ENCODE measurements around the gene CFAP69.
"Not testable (repeated sequence)": the region's sequence is repeated elsewhere in the genome, so short reads cannot be mapped to it uniquely, and the experiment has no call there.

CFAP69 gene

DNA sequence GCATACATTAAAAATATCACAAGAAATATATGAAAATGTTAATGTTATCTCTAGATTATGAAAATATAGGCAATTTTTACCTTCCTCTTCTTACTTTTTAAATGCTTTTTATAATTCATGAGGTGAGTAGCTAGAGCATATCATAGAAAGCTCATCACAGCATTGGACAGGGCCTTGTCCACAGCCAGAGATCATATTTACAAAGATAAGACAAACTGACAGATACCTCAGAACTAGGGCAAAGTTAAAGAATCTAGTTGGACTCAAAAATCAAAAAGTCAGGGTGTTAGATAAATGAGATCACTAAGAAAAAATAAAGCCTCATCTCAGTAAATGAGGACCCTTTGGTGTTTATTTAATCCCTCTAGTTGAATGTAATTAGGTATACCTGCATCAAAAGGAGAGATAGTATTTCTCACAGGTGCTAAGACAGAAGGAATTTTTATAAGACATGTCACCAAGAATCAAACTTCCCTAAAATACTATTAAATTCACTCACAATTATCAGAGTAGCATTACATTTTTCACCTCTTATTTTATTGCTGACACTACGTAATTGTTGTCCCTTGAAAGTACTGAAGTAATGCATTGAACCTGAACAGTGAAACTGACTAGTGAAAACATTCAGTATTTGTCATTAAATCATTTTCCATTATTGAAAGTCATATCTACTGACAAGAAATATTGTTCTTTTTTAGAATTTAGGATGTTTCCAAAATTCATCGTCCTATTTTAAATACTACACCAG lies 25.6 kb downstream of the CFAP69 start:
- no peak for DNase-seq (ENCODE audit: low read depth in 2 of 2)

DNA sequence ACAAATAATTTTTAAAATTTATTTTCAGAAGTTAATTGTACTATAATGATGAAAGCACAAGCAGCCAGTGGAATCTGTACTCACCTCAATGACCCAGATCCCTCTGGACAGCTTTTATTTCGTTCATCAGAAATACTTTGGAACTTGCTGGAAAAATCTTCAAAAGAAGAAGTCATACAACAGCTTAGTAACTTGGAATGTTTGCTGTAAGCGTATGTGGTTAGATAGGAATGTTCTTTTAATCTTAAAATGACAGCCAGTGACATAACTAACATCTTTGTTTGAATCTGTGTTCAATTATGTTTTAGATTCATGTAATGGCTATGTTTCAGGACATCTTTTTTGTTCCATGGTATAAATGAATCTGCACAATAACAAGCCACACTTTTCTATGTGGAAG lies 26.8 kb downstream of the CFAP69 start:
- no peak for DNase-seq (ENCODE audit: low read depth in 2 of 2)

DNA sequence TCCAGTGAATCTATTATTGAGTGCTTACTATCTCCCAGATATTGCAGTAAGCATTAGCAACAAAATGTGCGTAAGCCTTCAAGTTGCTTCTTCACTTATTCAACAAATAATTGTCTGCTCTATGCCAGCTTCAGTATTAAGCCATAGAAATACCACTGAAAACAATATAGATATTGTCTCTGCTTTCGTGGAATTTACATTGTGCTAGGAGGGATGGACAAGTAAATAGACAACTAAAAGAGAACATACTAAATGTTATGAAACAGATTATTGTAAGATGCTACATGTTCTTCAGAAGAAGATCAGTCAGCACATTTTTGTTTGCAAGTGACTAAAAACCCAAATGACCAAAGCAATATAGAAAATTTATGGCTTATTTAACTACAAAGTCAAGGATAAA lies 27.3 kb downstream of the CFAP69 start:
- no peak for DNase-seq (ENCODE audit: low read depth in 2 of 2)

DNA sequence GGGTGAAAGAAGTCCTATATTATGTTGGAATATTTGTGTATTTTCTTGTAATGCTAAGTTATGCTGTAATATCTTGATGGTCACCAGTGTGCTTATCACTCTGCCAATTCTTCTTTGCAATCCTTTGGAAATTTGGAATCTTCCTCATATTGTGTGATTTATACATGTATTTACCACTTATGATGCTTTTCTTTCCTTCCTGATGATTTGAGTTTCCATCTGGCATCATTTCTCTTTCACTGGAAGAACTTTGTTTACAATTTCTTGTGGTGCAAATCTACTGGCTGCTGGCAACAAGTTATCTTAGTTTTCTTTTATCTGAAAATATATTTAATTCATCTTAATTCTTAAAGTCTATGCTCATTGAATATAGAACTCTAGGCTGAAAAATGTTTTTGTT lies 29.2 kb downstream of the CFAP69 start:
- no peak for DNase-seq (ENCODE audit: low read depth in 2 of 2)

DNA sequence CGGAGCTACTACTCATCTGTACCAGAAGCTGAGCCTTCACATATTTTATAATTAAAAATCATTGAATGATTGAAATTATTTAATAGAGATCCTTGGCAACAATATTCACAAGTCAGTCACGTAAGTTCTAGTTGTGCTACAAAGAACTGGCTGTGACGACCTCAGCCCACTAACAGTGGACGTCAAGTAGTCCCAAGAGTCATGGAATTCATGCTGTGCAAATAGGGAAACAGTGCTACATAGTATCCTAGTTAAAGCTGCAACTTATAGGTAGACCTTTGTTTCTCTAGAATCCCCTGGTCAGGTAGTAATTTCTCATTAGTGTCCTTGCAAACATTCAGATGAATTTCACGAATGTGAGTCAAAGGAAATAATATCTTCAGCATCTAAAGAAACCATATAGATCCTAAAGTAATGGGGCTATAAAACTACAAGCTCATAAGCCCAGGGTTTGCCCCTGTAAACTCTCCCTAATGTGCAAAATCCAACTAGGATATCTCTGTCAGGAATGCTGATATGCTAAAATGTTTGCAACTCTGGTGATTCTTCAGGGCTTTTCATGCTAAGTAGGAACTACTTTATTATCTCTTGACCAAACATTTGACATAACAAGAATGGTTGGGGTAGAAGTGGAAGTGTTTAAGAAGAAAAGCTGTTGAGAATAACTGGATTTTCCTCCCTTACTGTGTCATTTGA lies 31.2 kb downstream of the CFAP69 start:
- DNase-seq (ENCODE audit: low read depth in 2 of 2): no peak

DNA sequence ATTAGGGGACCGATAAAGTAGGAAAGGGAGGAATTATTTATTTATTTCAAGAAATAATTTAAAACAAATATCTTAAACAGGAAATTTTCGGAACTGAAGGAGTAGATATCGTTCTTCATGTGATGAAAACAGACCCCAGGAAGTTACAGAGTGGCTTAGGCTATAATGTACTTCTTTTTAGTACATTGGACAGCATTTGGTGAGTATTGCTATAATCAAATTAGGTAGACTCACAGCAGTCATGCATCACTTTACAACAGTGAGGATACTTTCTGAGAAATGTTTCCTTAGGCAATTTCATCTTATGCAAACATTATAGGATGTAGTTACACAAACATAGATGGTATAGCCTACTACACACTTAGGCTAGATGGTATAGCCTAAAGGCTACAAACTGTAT lies 43.2 kb downstream of the CFAP69 start:
- DNase-seq (ENCODE audit: low read depth in 2 of 2): no peak

DNA sequence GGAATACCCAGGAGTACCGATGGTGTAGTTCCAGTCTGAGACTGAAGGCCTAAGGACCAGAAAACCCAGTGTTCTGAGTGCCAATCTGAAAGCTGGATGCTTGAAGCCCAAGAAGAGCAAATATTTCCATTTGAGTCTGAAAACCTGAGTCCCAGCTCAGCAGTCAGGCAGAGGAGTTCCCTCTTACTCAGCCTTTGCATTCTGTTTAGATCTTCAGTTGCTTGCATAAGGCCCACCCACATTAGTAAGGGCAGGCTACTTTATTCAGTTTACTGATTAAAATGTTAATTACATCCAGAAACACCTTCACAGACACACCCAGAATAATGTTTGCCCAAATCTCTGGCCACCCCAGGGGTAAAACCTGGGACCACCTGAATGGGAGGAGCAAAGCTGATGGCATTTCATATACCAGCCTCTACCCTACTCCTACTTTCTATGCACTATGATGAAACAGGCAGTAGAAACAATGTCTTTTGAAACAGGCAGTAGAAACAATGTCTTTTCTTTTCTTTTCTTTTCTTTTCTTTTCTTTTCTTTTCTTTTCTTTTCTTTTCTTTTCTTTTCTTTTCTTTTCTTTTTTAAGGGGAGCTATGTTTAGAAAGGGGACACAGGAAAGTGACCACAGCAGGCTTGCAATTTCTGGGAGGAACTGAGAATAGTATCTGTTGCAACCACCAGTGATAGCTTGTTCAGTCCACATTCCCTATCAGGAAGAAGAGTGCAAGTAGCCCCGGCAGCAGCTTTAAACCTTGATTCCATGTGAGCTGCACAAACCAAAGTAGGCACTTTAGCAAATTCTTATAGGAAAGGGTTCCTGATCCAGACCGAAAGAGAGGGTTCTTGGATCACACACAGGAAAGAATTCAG lies 45.5 kb downstream of the CFAP69 start:
- no peak for DNase-seq (ENCODE audit: low read depth in 2 of 2)

DNA sequence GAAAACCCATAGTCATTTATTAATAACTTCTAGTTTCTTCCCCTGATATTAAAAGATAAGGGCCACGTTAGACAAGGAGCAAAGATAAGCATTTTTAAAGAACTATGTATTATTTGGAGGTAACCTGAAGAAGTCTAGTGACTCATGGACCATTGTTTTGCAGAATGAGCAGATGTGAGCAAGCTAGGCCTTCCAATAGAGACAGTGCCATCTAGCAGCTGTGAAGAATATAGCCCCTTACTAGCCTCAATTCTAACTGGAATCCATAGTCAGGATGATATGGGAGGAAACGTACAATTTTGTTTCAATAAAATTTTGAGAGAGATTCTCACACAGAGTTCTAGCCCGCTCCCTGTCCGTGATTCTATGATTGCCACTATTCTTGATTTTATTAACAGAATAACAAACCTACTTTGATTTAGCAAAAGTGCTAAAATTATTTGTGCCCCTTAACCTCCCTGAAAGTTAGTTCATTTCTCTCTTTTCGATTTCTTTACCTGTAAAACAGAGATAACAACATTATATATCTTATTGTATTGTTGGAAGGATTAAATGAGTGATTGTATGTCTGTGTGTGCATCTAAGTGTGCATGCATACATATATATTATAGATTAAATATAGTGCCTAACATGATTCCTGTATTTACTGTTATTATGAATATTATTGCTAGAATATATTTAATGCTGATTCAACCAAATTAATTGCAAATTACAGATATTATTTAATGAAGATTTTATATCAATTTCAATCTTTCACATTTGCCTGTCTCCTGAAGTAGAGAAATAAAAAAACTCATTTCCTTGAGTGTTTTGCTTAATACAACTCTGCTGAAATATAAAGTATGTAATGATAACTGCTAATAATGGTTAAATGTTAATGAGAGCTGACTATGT lies 53.4 kb downstream of the CFAP69 start:
- no peak for DNase-seq (ENCODE audit: low read depth in 2 of 2)

DNA sequence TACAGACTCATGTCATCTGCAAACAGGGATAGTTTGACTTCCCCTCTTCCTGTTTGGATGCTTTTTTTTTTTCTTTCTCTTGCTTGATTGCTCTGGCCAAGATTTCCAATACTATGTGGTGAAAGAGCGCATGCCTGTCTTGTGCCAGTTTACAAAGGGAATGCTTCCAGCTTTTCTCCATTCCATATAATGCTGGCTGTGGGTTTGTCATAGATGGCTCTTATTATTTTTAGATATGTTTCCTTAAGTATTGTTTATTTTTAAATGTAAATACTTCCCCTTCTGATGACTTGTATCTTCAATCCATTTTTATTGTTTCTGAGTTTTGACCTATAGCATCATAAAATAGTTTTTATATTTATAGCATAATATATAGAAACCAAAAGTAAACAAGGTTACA lies 58.3 kb downstream of the CFAP69 start:
- DNase-seq (ENCODE audit: low read depth in 2 of 2): no peak

DNA sequence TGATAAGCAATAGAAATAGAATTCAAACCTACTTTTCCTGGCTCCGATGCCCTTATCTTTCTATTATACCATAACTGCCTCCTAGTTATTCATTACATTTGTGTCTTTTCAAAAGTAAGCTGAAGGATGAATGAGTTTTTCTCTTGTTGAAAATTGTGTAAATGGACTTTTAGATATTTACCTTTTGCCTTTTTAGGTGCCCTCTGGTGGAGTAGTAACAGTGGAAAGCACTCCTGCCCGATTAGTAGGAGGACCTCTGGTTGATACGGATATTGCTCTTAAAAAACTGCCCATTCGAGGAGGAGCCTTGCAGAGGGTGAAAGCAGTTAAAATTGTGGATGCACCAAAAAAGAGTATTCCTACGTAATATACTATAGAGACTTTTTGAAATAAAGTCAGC lies 64.9 kb downstream of the CFAP69 start:
- DNase-seq (ENCODE audit: low read depth in 2 of 2): no peak

DNA sequence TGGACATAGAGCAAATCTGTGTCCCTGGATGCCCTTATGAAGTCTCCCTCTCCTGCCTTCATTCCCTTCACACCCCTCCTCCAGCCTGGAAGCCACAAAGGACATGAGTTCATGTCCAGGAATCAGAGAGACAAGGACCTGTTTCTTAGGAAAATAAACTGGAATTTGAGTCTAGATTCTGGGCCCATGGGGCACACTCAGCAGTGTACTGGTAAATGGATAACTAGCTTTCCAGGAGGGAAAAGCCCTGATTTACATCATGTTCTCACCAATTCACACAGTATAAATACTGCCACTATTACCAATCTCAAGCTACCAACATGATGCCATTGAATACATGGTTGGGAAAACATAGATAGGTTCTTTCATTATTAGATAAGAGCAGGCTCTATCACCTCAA lies 66.2 kb downstream of the CFAP69 start:
- DNase-seq (ENCODE audit: low read depth in 2 of 2): no peak

DNA sequence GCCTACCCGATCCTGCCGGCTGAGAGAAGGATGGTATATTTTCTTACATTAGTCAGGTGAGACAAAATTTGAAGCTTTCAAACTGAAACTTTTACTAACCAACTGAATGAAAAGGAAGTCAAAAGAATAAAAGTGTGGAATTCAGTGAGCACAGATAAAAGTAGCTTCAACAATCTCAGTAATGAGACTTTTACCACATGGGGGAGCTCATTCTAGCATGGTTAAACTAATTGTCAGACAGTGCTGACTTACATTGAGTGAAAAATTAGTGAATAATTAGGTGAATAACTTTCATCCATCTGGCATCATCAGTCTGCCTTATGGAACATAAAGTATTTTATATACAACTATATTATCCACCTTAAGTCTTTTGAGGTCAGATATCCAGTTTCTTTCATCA lies 67.8 kb downstream of the CFAP69 start:
- DNase-seq (ENCODE audit: low read depth in 2 of 2): no peak

DNA sequence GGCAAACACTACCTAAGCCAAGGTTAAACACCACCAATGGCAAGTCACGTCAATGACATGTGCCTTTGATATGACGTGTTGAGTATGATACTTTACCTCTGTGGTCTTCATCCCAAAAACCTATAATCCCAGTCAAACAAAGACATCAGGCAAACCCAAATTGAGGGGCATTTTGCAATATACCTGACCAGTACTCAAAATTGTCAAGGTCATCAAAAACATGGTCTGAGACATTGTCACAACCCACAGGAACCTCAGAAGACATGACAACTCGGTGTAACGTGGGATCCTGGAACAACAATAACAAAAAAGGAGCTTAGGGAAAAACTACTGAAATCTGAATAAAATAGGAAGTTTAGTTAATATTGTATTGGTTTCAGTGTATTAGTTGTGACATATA lies 68.9 kb downstream of the CFAP69 start:
- DNase-seq (ENCODE audit: low read depth in 2 of 2): no peak

DNA sequence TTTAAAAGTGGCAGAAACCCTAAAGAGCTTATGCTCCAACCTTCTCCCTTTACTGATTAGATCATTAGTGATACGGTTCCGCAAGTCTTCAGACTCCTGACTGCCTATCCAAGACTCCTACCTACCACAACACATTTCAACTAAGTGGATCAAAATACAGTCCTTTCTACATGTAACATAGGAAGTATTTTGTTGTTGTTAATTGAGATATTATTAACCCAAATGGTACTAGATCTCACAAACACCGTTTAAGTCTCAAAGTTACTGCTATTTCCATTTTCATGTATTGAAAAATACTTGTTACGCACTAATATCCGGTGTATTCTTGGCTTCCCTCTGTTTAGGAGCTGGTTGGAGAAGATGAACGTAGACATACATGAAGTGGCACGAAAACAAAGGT lies 75.0 kb downstream of the CFAP69 start:
- no peak for DNase-seq (ENCODE audit: low read depth in 2 of 2)

DNA sequence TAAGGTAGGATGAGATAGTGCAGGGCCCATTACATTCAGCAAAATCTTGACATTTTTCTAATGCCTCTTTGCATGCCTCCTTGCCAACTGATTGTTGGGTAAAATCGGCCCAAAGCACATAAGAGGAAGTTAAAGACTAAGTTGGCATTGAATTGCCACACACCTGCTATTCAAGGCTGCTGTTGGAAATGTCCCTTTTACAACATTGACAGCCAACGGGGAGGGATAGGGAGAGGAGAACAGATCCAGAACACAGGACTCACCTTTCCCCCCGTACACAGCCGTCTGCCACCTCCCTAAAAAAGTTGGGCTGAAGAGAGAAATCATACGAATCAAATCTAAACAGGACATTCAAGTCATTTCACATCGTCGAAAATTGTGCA lies 75.4 kb downstream of the CFAP69 start:
- no peak for DNase-seq (ENCODE audit: low read depth in 2 of 2)

DNA sequence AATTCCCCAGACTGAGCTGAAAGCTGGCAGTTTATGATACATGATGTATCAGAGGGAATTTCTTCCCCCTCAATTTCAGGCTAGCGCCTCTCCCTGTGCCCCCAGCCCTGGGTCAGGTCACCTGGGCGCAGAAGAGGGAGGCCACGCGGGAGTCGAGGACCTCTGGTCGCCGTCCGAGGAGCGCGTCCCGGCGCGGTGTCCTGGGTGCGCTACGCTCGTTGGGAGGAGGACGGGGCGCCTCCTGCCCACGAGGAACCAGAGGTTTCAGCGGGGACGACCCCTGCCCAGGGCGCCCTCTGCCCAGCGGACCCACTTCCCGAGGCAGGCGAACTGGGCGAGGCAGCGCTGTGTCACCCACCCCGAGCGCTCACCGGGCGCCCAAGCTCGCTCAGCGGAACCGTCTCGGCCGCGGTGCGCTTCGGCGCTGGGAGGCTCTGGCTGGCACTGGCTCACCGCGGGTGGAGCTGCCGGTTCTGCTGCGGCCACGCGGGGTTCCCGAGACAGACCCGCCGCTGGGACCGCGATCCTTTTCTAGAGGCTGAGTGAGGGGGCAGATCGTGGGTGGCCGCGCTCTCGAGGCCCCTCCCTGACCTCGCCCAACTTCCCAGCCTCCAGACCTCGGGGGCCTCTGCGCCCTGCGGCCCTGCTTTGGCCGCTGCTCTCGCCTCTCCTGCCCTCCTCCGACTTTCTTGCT lies 76.0 kb downstream of the CFAP69 start, which contains the start of gene FAM237B:
Gene FAM237B (minus strand): TSS at position 504 of the 694 bp plus-strand sequence. CDS start 1,556 bp downstream, outside the sequence.
- no peak for DNase-seq (ENCODE audit: low read depth in 2 of 2)

DNA sequence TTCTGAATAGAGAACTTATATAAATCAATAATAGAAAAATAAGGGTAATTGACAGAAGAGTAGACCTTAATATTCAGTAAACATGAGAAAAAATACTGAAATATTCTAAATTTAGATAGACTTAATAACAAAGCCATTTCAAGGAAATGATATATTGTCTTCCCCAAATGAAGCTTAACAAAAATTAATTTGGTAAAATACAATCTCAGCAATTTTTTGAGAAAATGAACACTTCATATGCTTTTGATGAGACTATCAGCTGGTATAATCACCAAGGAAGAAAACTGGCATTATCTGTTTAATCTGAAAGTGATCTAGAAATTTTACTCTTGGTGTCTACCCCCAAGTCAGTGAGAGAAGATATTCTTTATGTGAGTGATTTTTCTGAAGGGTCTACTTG lies 77.9 kb downstream of the CFAP69 start:
- no peak for DNase-seq (ENCODE audit: low read depth in 2 of 2)

DNA sequence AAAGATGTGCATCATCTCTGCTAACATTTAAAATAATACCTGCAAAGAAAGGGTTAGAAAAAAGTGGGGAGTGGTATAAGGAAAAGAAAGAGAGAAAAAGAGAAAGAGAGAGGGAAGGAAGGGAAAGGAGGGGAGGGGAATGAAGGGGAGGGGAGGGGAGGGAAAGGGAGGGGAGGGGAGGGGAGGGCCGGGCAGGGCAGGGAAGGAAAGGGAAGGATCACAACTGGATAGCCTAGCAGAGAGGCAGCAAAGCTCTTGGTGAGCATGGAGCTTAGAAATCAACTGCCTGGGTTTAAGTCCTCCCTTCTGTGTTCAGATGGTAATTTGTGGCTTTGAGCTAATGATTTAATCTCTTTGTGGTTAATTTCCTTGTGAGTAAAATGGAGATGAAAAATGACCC lies 81.5 kb downstream of the CFAP69 start:
- no peak for DNase-seq (ENCODE audit: low read depth in 2 of 2)

DNA sequence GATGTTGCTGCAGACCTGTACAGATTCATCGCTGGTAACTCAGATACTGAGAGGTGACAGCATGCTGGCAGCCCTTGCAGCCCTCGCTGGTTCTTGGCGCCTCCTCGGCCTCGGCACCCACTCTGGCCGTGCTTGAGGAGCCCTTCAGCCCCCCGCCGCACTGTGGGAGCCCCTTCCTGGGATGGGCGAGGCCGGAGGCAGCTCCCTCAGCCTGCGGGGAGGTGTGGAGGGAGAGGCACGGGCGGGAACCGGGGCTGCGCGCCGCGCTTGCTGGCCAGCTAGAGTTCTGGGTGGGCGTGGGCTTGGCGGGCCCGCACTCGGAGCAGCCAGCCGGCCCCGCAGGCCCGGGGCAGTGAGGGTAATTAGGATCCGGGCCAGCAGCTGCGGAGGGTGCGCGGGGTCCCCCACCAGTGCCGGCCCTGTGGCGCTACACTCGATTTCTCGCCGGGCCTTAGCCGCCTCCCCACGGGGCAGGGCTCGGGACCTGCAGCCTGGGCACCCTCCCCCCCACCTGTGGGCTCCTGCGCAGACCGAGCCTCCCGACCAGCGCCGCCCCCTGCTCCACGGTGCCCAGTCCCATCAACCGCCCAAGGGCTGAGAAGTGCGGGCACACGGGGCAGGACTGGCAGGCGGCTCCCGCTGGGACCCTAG lies 89.3 kb downstream of the CFAP69 start:
- no peak for DNase-seq (ENCODE audit: low read depth in 2 of 2)

DNA sequence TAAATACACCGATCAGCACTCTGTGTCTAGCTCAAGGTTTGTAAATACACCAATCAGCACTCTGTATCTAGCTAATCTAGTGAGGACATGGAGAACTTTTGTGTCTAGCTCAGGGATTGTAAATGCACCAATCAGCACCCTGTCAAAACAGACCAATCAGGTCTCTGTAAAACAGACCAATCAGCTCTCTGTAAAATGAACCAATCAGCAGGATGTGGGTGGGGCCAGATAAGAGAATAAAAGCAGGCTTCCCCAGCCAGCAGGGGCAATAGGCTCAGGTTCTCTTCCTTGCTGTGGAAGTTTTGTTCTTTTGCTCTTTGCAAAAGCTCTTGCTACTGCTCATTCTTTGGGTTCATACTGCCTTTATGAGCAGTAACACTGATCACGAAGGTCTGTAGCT lies 90.0 kb downstream of the CFAP69 start:
- DNase-seq (ENCODE audit: low read depth in 2 of 2): not testable (repeated sequence)
